Tibial nerve (tissue), 4 donors: ENCODE measurements around the gene ZC3H15. TPM values are rescaled to one million over a fixed set of nuclear protein-coding genes. Genes with fewer than 3 reads are reported as not detected.
A peak's percentile ranks its signal among the peaks of the same experiment; 100 is the strongest.
"Not testable (repeated sequence)": the region's sequence is repeated elsewhere in the genome, so short reads cannot be mapped to it uniquely, and the experiment has no call there.

Experiments
- DNase-seq, 2 donors: peaks; one replicate each; pipeline ENCODE4 v3.0.0-alpha.2; 2019; ENCODE audit warnings: low spot score in 2 of 2
- H3K27ac ChIP-seq, 4 donors: fragments of 200-600 bp; sonication (generic) in 3 of 4; one replicate each; pipeline ENCODE4 v1.5.1; 2017 to 2019; ENCODE audit warnings: mild to moderate bottlenecking in 1 of 4
- H3K27me3 ChIP-seq, 2 donors: fragments of 200-600 bp; sonication (generic) in 1 of 2; one replicate each; pipeline versions ENCODE4 v1.5.1 to v1.6.0; 2017 to 2019
- H3K36me3 ChIP-seq, 3 donors: fragments of 200-600 bp; sonication (generic); one replicate each; pipeline ENCODE4 v1.5.1; 2018 to 2019
- H3K4me1 ChIP-seq, 4 donors: fragments of 200-600 bp; sonication (generic) in 3 of 4; one replicate each; pipeline ENCODE4 v1.5.1; 2017 to 2019
- H3K4me3 ChIP-seq, 4 donors: fragments of 200-600 bp; sonication (generic) in 3 of 4; one replicate each; pipeline ENCODE4 v1.5.1; 2017 to 2019; ENCODE audit warnings: mild to moderate bottlenecking in 1 of 4, moderate library complexity in 1 of 4
- H3K9me3 ChIP-seq, 4 donors: fragments of 200-600 bp; sonication (generic) in 3 of 4; one replicate each; pipeline ENCODE4 v1.5.1; 2017 to 2019
- CTCF ChIP-seq, 5 experiments: fragments of 200-600 bp in 3 of 5; fragments of 450-650 bp in 2 of 5; sonication (generic) in 3 of 5; IDR thresholded peaks; one replicate each; pipeline ENCODE4 v1.5.1; 2016 to 2019; ENCODE audit warnings: antibody characterized with exemption in 5 of 5, mild to moderate bottlenecking in 3 of 5, moderate library complexity in 2 of 5
- EP300 ChIP-seq, 2 donors: sonication (generic); formaldehyde crosslinking; IDR thresholded peaks; one replicate each; pipeline ENCODE4 v1.6.1; 2017; ENCODE audit warnings: antibody characterized with exemption in 2 of 2, mild to moderate bottlenecking in 1 of 2
- POLR2A ChIP-seq, 2 donors: fragments of 450-650 bp; IDR thresholded peaks; one replicate each; pipeline ENCODE4 v1.6.1; 2017; ENCODE audit warnings: antibody characterized with exemption in 2 of 2, mild to moderate bottlenecking in 2 of 2, moderate library complexity in 2 of 2
- WGBS, 2 donors: methylation state at CpG; one replicate each; pipeline ENCODE4 v1.1.5; 2018; 5-methylcytosine and 5-hydroxymethylcytosine counted together
- total RNA-seq, 4 donors: library from RNA; depleted of rRNA; stranded (reverse); fragments of >200 nt; gene quantifications; one replicate each; pipeline ENCODE4 v1.1.0, GENCODE V29; 2016

Gene ZC3H15
- total RNA-seq, 4 donors from 2014 or later, result 45.7 to 50.7 (median 48.4) TPM

GRCh38 chr2:186459009-186459408 lies 27.1 kb upstream of the ZC3H15 start:
- 82 to 83% methylated on average over 2 of the region's 2 CpGs for WGBS, 2 donors
- peaks cover 0 to 4% (median 0%) of the 10 kb centered on the region in 4 donors for H3K4me1 ChIP-seq
- H3K9me3 ChIP-seq, result no peaks in the 10 kb centered on the region
- no peaks in the 10 kb centered on the region for H3K27me3 ChIP-seq
- DNase-seq, result no peak
- TF ChIP-seq CTCF (IDR thresholded peaks at IDR 0.05) (no peak), EP300 (IDR thresholded peaks at IDR 0.05) (no peak), POLR2A (IDR thresholded peaks at IDR 0.05) (no peak)
- H3K4me3 ChIP-seq, result no peak overlapping the region
- H3K36me3 ChIP-seq, result peaks cover 0 to 13% (median 0%) of the 10 kb centered on the region in 3 donors
- H3K27ac ChIP-seq, result no peak overlapping the region

GRCh38 chr2:186460465-186460864 lies 25.6 kb upstream of the ZC3H15 start:
- H3K27me3 ChIP-seq, result no peaks in the 10 kb centered on the region
- H3K27ac ChIP-seq, result no peak overlapping the region
- H3K4me3 ChIP-seq, result no peak overlapping the region
- no peaks in the 10 kb centered on the region for H3K9me3 ChIP-seq
- H3K4me1 ChIP-seq, result peaks cover 0 to 4% (median 0%) of the 10 kb centered on the region in 4 donors
- peaks cover 0 to 4% (median 0%) of the 10 kb centered on the region in 3 donors for H3K36me3 ChIP-seq
- DNase-seq, result no peak
- WGBS, 2 donors, result 34% methylated on average over 1 of the region's 1 CpG
- no peak for TF ChIP-seq POLR2A (IDR thresholded peaks at IDR 0.05)
- TF ChIP-seq CTCF (IDR thresholded peaks at IDR 0.05), result peak in 1 of 5 experiments; percentile 16
- no peak for TF ChIP-seq EP300 (IDR thresholded peaks at IDR 0.05)

GRCh38 chr2:186466743-186467142 lies 19.3 kb upstream of the ZC3H15 start:
- TF ChIP-seq EP300 (IDR thresholded peaks at IDR 0.05) (no peak), POLR2A (IDR thresholded peaks at IDR 0.05) (no peak), CTCF (IDR thresholded peaks at IDR 0.05) (no peak)
- DNase-seq, result no peak
- Histone ChIP-seq H3K9me3 (peaks cover 0 to 15% (median 0%) of the 10 kb centered on the region in 4 donors), H3K27ac (no peak overlapping the region), H3K36me3 (peaks cover 0 to 5% (median 0%) of the 10 kb centered on the region in 3 donors), H3K4me1 (no peaks in the 10 kb centered on the region), H3K4me3 (no peak overlapping the region), H3K27me3 (no peaks in the 10 kb centered on the region)

- H3K36me3 ChIP-seq, result peaks cover 0 to 5% (median 0%) of the 10 kb centered on the region in 3 donors
Measured at GRCh38 chr2:186467421-186467820, 18.6 kb upstream of the ZC3H15 start.

GRCh38 chr2:186472722-186473493 lies 13.2 kb upstream of the ZC3H15 start:
- 98 to 100% methylated on average over 3 to 9 of the region's 49 CpGs for whole genome bisulfite sequencing, 2 donors
- H3K9me3 ChIP-seq, DNase-seq, H3K27ac ChIP-seq, H3K4me1 ChIP-seq, H3K27me3 ChIP-seq, H3K36me3 ChIP-seq, H3K4me3 ChIP-seq: not testable (repeated sequence)

More at GRCh38 chr2:186467421-186467820, 18.6 kb upstream of the ZC3H15 start:
- DNase-seq, result no peak
- no peaks in the 10 kb centered on the region for H3K4me1 ChIP-seq
- no peak for TF ChIP-seq EP300 (IDR thresholded peaks at IDR 0.05)
- TF ChIP-seq POLR2A (IDR thresholded peaks at IDR 0.05), result no peak
- TF ChIP-seq CTCF (IDR thresholded peaks at IDR 0.05), result no peak
- no peak overlapping the region for H3K4me3 ChIP-seq
- H3K27me3 ChIP-seq, result no peaks in the 10 kb centered on the region
- WGBS, 2 donors, result 83 to 89% methylated on average over 2 of the region's 2 CpGs
- no peak overlapping the region for H3K27ac ChIP-seq
- H3K9me3 ChIP-seq, result peaks cover 0 to 15% (median 0%) of the 10 kb centered on the region in 4 donors

GRCh38 chr2:186474239-186474638 lies 11.8 kb upstream of the ZC3H15 start:
- not testable (repeated sequence) for H3K36me3 ChIP-seq
- 79 to 89% methylated on average over 1 of the region's 1 CpG for WGBS, 2 donors

More at GRCh38 chr2:186474239-186474638, 11.8 kb upstream of the ZC3H15 start:
- DNase-seq, H3K27ac ChIP-seq, H3K4me1 ChIP-seq, H3K4me3 ChIP-seq, H3K9me3 ChIP-seq, H3K27me3 ChIP-seq: not testable (repeated sequence)
